Fibroblast of pulmonary artery (primary cell): Measurements from ENCODE around the gene ARHGEF28.

Source experiments
- DNase-seq: peaks from one replicate; pipeline ENCODE4 v3.0.0-alpha.2; 2010; ENCODE audit warnings: low read depth
- H3K4me3 ChIP-seq: replicated peaks from 2 replicates; pipeline ENCODE4 v1.5.1; 2011; ENCODE audit warnings: low read depth, mild to moderate bottlenecking, control low read depth, low read length, moderate library complexity
- CTCF ChIP-seq: IDR thresholded peaks from 2 replicates; pipeline ENCODE4 v1.5.1; 2011; ENCODE audit warnings: mild to moderate bottlenecking, control low read depth, low read length, inconsistent platforms; ENCODE audit errors: missing control alignments

ARHGEF28 gene

GRCh38 chr5:73893813-73894212, 267.8 kb downstream of the ARHGEF28 start:
- TF ChIP-seq CTCF, result no peak
- H3K4me3 ChIP-seq, result no peak overlapping the region
- no peak for DNase-seq

GRCh38 chr5:73894860-73895259, 268.9 kb downstream of the ARHGEF28 start:
- TF ChIP-seq CTCF, result no peak

DNA sequence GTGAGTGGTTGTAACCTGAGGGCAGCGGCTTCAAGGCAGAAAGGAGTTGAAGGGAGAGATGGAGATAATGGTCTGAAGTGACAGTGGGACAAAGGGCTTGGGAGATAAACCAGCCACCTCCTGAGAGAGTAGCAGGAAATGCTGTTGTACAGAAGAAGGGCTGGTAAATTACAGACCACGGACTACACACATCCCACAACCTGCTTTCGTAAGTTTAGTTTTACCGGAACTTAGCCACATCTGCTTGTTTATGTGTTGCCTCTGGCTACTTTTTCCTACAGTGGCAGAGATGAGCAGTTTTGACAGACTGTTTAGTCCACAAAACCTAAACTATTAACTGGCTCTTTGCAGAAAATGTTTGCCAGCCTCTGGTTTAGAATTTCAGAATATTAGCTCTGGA, 269.5 kb downstream of the ARHGEF28 start:
- no peak for DNase-seq
- TF ChIP-seq CTCF, result no peak
- H3K4me3 ChIP-seq, result no peak overlapping the region

More at GRCh38 chr5:73894860-73895259, 268.9 kb downstream of the ARHGEF28 start:
- no peak for DNase-seq
- no peak overlapping the region for H3K4me3 ChIP-seq

DNA sequence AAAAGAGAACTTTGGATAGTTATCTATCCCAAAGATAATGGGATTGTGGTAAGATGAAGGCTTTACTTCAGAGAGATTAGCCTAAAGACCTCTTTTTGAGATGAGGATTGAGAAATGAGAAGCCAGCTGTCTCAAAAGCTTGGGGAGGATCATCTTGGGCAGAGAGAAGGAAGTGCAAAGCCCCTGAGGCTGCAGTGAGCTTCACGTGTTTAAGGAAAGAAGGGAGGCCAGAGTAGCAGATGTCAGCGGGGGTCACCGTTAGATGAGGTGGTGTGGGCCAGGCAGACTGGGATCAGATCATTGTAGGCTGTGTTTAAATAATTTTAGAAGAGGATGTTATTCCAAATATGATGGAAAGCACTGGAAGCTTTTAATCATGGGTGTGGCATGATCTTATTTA, 270.1 kb downstream of the ARHGEF28 start:
- no peak overlapping the region for H3K4me3 ChIP-seq
- no peak for TF ChIP-seq CTCF
- no peak for DNase-seq

- DNase-seq, result no peak
- no peak overlapping the region for H3K4me3 ChIP-seq
- TF ChIP-seq CTCF, result no peak
Measured at GRCh38 chr5:73896668-73897067, 270.7 kb downstream of the ARHGEF28 start.

- no peak overlapping the region for H3K4me3 ChIP-seq
- no peak for TF ChIP-seq CTCF
- DNase-seq, result no peak
Measured at GRCh38 chr5:73897893-73898292, 271.9 kb downstream of the ARHGEF28 start.

DNA sequence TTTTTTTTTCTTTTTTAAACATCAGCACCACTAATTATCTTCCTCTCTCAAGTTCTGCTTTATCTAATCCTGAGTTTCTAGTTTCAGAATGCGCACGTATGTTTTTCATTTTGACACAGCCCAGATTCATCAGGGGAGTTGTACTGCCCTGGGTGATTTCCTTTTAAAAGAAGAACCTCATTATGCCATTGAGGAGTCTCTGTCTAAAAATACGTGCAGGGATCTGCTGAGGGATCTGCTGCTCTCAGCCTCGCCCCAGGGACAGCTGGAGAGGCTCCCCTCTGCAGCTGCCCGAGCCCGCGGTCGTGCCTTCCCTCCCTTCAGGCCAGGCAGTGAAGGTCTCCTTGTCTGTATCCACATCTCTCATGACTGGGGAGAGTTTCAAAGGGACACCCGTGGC, 273.1 kb downstream of the ARHGEF28 start:
- TF ChIP-seq CTCF, result no peak
- DNase-seq, result no peak
- H3K4me3 ChIP-seq, result no peak overlapping the region
